ENCODE results near the gene WNK3.

Gene WNK3

GRCh38 chrX:54230435-54231148, 127.3 kb downstream of the WNK3 start:
- TF ChIP-seq EZH2phosphoT487 (IDR thresholded peaks at IDR 0.05; ENCODE audit: low read depth) = no peak
- TF ChIP-seq CTCF (IDR thresholded peaks at IDR 0.05; ENCODE audit: low read depth, low read length) = no peak
- no peaks in the 10 kb centered on the region for H4K20me1 ChIP-seq (ENCODE audit: insufficient read depth, low read length)
- H3K27ac ChIP-seq (ENCODE audit: low read length) = no peak overlapping the region
- H3K4me3 ChIP-seq (ENCODE audit: low read length) = no peak overlapping the region
- no peaks in the 10 kb centered on the region for H3K79me2 ChIP-seq (ENCODE audit: low read length)
- no peaks in the 10 kb centered on the region for H3K9me3 ChIP-seq (ENCODE audit: insufficient read depth, low read length)
- H3K9ac ChIP-seq (ENCODE audit: low read length) = no peak overlapping the region
- no peaks in the 10 kb centered on the region for H3K4me1 ChIP-seq (ENCODE audit: low read length)
- H2AFZ ChIP-seq (ENCODE audit: low read depth, low read length) = no peak overlapping the region
- no peaks in the 10 kb centered on the region for H3K27me3 ChIP-seq (ENCODE audit: low read depth, low read length)
- H3K4me2 ChIP-seq (ENCODE audit: low read length) = no peak overlapping the region
- H3K36me3 ChIP-seq (replicated peaks; ENCODE audit: low read depth, low read length) = no peaks in the 10 kb centered on the region

GRCh38 chrX:54223581-54223980, 134.3 kb downstream of the WNK3 start:
- Histone ChIP-seq H3K9ac (ENCODE audit: low read length) (no peak overlapping the region), H3K36me3 (replicated peaks; ENCODE audit: low read depth, low read length) (no peaks in the 10 kb centered on the region), H3K4me2 (ENCODE audit: low read length) (no peak overlapping the region), H4K20me1 (ENCODE audit: insufficient read depth, low read length) (no peaks in the 10 kb centered on the region), H3K4me3 (ENCODE audit: low read length) (no peak overlapping the region), H3K4me1 (ENCODE audit: low read length) (no peaks in the 10 kb centered on the region), H3K9me3 (ENCODE audit: insufficient read depth, low read length) (no peaks in the 10 kb centered on the region), H3K27me3 (ENCODE audit: low read depth, low read length) (no peaks in the 10 kb centered on the region), H3K79me2 (ENCODE audit: low read length) (no peaks in the 10 kb centered on the region), H2AFZ (ENCODE audit: low read depth, low read length) (no peak overlapping the region), H3K27ac (ENCODE audit: low read length) (no peak overlapping the region)
- TF ChIP-seq CTCF (IDR thresholded peaks at IDR 0.05; ENCODE audit: low read depth, low read length) = no peak
- no peak for TF ChIP-seq EZH2phosphoT487 (IDR thresholded peaks at IDR 0.05; ENCODE audit: low read depth)

- Histone ChIP-seq H3K4me3 (ENCODE audit: low read length) (no peak overlapping the region), H4K20me1 (ENCODE audit: insufficient read depth, low read length) (no peaks in the 10 kb centered on the region), H3K27me3 (ENCODE audit: low read depth, low read length) (no peaks in the 10 kb centered on the region), H3K36me3 (replicated peaks; ENCODE audit: low read depth, low read length) (no peaks in the 10 kb centered on the region), H3K9me3 (ENCODE audit: insufficient read depth, low read length) (no peaks in the 10 kb centered on the region), H3K79me2 (ENCODE audit: low read length) (no peaks in the 10 kb centered on the region), H3K9ac (ENCODE audit: low read length) (no peak overlapping the region), H3K4me1 (ENCODE audit: low read length) (no peaks in the 10 kb centered on the region), H3K27ac (ENCODE audit: low read length) (no peak overlapping the region), H3K4me2 (ENCODE audit: low read length) (no peak overlapping the region), H2AFZ (ENCODE audit: low read depth, low read length) (no peak overlapping the region)
- TF ChIP-seq EZH2phosphoT487 (IDR thresholded peaks at IDR 0.05; ENCODE audit: low read depth) (no peak), CTCF (IDR thresholded peaks at IDR 0.05; ENCODE audit: low read depth, low read length) (no peak)
Measured at GRCh38 chrX:54213603-54214002, 144.2 kb downstream of the WNK3 start.

- no peak for TF ChIP-seq EZH2phosphoT487 (IDR thresholded peaks at IDR 0.05; ENCODE audit: low read depth)
- no peak for TF ChIP-seq CTCF (IDR thresholded peaks at IDR 0.05; ENCODE audit: low read depth, low read length)
- H3K4me2 ChIP-seq (ENCODE audit: low read length) = no peak overlapping the region
- H3K9ac ChIP-seq (ENCODE audit: low read length) = no peak overlapping the region
- no peak overlapping the region for H2AFZ ChIP-seq (ENCODE audit: low read depth, low read length)
- H3K27me3 ChIP-seq (ENCODE audit: low read depth, low read length) = no peaks in the 10 kb centered on the region
- no peak overlapping the region for H3K4me3 ChIP-seq (ENCODE audit: low read length)
- H3K36me3 ChIP-seq (replicated peaks; ENCODE audit: low read depth, low read length) = no peaks in the 10 kb centered on the region
- H4K20me1 ChIP-seq (ENCODE audit: insufficient read depth, low read length) = no peaks in the 10 kb centered on the region
- no peaks in the 10 kb centered on the region for H3K4me1 ChIP-seq (ENCODE audit: low read length)
- H3K79me2 ChIP-seq (ENCODE audit: low read length) = no peaks in the 10 kb centered on the region
- no peak overlapping the region for H3K27ac ChIP-seq (ENCODE audit: low read length)
- no peaks in the 10 kb centered on the region for H3K9me3 ChIP-seq (ENCODE audit: insufficient read depth, low read length)
Measured at GRCh38 chrX:54208531-54208930, 149.3 kb downstream of the WNK3 start.

Data from OCI-LY3 (cell line).